SK-N-MC (cell line): ENCODE measurements around the gene PPARG.
"Not testable (repeated sequence)": the region's sequence is repeated elsewhere in the genome, so short reads cannot be mapped to it uniquely, and the experiment has no call there.

ENCODE experiments used
- DNase-seq: peaks from one replicate; pipeline ENCODE4 v3.0.0-alpha.2; 2011; ENCODE audit warnings: low read depth, low spot score
- H3K27ac ChIP-seq: fragments of 200-600 bp; sonication (generic); 2 replicates; pipeline ENCODE4 v1.5.1; 2016; ENCODE audit warnings: mixed run types
- H3K36me3 ChIP-seq: fragments of 200-600 bp; sonication (generic); 2 replicates; pipeline ENCODE4 v1.6.1; 2017; ENCODE audit warnings: antibody characterized with exemption, low read length, mixed read lengths; ENCODE audit not compliant: insufficient read depth
- H3K4me3 ChIP-seq: fragments of 200-600 bp; sonication (generic); 2 replicates; pipeline ENCODE4 v1.5.1; 2016
- H3K9ac ChIP-seq: fragments of 200-600 bp; sonication (generic); 2 replicates; pipeline ENCODE4 v1.8.0; 2017; ENCODE audit warnings: mixed run types, mixed read lengths; ENCODE audit not compliant: insufficient read length
- H3K9me3 ChIP-seq: fragments of 200-600 bp; sonication (generic); 2 replicates; pipeline ENCODE4 v1.6.1; 2017; ENCODE audit warnings: low read depth, mild to moderate bottlenecking, antibody characterized with exemption, low read length, moderate library complexity, mixed read lengths
- EZH2 ChIP-seq: fragments of 200-600 bp; sonication (generic); IDR thresholded peaks from one replicate; pipeline ENCODE4 v1.6.1; 2017; ENCODE audit warnings: antibody characterized with exemption
- FOXP2 ChIP-seq: optimal IDR thresholded peaks from 2 replicates; pipeline ENCODE3; 2011; ENCODE audit warnings: mild to moderate bottlenecking, moderate library complexity; ENCODE audit not compliant: insufficient read depth; ENCODE audit errors: extremely low read length, control extremely low read depth
- POLR2AphosphoS5 ChIP-seq: IDR thresholded peaks from 2 replicates; pipeline ENCODE4 v1.6.1; 2012; ENCODE audit warnings: mild to moderate bottlenecking, low read depth, low read length, borderline replicate concordance

Gene PPARG

GRCh38 chr3:12275974-12276650 is 12.8 kb upstream of the PPARG start:
- no peak overlapping the region for H3K27ac ChIP-seq
- no peak for DNase-seq
- TF ChIP-seq FOXP2 (no peak), EZH2 (no peak), POLR2AphosphoS5 (no peak)
- no peaks in the 10 kb centered on the region for H3K9me3 ChIP-seq
- no peak overlapping the region for H3K4me3 ChIP-seq
- H3K9ac ChIP-seq = no peak overlapping the region
- no peaks in the 10 kb centered on the region for H3K36me3 ChIP-seq

GRCh38 chr3:12276827-12277226 is 12.0 kb upstream of the PPARG start:
- H3K9me3 ChIP-seq, DNase-seq, H3K27ac ChIP-seq, H3K9ac ChIP-seq, H3K36me3 ChIP-seq, H3K4me3 ChIP-seq: not testable (repeated sequence)

DNA sequence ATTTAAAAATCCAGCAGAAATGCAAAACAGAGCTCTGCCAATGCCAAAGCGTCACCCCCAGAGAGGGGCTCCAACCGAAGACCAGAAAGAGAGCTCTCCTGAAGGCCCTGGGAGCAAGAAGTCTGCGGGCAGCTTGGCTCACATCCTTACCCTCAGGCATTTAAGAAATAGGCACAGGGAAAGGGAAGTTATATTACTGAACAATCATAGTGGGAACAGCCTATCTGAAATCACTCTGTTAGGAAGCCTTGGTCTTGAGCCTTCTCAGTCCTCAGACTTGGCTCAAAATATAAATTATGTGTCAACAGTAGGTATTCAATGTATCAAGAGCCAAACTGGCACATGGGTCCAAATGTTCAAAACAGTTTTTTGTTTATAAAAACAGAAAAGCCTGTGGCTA is 10.3 kb upstream of the PPARG start:
- Histone ChIP-seq H3K9me3 (no peaks in the 10 kb centered on the region), H3K4me3 (no peak overlapping the region), H3K36me3 (no peaks in the 10 kb centered on the region), H3K27ac (no peak overlapping the region), H3K9ac (no peak overlapping the region)
- TF ChIP-seq FOXP2 (no peak), POLR2AphosphoS5 (no peak), EZH2 (no peak)
- no peak for DNase-seq

GRCh38 chr3:12279591-12280326 is 9.1 kb upstream of the PPARG start:
- TF ChIP-seq FOXP2 (no peak), EZH2 (no peak), POLR2AphosphoS5 (no peak)
- Histone ChIP-seq H3K9ac (no peak overlapping the region), H3K4me3 (no peak overlapping the region), H3K27ac (no peak overlapping the region), H3K9me3 (no peaks in the 10 kb centered on the region), H3K36me3 (no peaks in the 10 kb centered on the region)
- no peak for DNase-seq

DNA sequence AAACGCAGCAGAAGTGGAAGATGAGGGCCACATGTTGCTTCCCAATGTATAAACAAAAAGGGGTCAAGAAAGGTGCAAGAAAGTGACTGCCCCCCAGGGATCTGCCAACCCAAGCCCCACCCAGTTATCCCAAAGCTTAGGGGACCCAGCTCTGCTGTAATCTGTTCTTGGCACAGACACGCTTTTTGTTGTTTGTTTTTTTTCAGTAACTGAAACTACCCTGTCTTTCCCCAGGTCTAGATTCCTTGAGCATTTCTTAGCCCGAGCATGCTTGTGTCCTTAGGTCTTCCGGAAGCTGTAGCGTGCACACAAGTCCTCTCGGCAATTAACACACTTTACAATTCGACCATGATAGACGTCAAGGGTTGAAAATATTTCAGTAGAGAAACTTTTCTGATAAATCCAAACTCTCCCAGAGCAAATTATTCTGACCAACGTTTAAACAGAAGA is 8.5 kb upstream of the PPARG start:
- Histone ChIP-seq H3K27ac (no peak overlapping the region), H3K9me3 (no peaks in the 10 kb centered on the region), H3K4me3 (no peak overlapping the region), H3K9ac (no peak overlapping the region), H3K36me3 (no peaks in the 10 kb centered on the region)
- TF ChIP-seq EZH2 (no peak), FOXP2 (no peak), POLR2AphosphoS5 (no peak)
- DNase-seq = no peak

DNA sequence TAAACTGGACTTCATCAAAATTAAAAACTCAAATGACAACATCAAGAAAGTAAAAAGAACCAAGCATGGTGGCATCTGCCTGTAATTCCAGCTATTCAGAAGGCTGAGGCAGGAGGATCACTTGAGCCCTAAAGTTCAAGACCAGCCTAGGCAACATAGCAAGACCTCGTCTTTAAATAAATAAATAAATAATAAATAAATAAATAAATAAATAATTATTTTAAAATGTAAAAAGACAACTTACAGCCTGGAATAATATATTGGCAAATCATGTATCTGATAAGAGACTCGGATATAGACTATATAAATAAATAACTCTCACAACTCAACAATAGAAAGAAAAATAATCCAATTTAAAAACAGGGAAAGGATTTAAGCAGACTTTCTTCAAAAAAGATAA is 4.3 kb upstream of the PPARG start:
- no peaks in the 10 kb centered on the region for H3K36me3 ChIP-seq
- H3K4me3 ChIP-seq = no peak overlapping the region
- no peak for TF ChIP-seq EZH2
- TF ChIP-seq POLR2AphosphoS5 = no peak
- no peak for TF ChIP-seq FOXP2
- H3K9ac ChIP-seq = no peak overlapping the region
- H3K27ac ChIP-seq = no peak overlapping the region
- H3K9me3 ChIP-seq = no peaks in the 10 kb centered on the region
- no peak for DNase-seq

DNA sequence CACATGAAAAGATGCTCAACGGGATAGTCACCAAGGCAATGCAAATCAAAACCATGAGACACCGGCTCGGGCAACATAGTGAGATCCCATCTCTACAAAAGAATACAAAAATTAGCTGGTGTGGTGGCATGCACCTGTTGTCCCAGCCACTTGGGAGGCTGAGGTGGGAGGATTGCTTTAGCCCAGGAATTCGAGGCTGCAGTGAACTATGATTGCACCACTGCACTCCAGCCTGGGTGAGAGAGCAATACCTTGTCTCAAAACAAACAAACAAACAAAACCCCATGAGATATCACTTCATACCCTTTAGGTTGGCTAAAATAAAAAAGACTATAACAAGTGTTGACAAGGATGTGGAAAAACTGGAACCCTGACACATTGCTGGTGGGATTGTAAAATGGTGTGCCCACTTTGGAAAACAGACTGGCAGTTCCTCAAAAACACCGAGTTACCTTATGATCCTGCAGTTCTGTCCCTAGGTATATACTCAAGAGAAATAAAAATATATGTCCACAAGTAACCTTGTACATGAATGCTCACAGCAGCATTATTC is 3.8 kb upstream of the PPARG start:
- Histone ChIP-seq H3K9ac (no peak overlapping the region), H3K27ac (no peak overlapping the region), H3K4me3 (no peak overlapping the region), H3K36me3 (no peaks in the 10 kb centered on the region), H3K9me3 (no peaks in the 10 kb centered on the region)
- TF ChIP-seq FOXP2 (no peak), EZH2 (no peak), POLR2AphosphoS5 (no peak)
- no peak for DNase-seq

GRCh38 chr3:12285779-12286178 is 3.1 kb upstream of the PPARG start:
- H3K4me3 ChIP-seq, H3K27ac ChIP-seq, H3K36me3 ChIP-seq, DNase-seq, H3K9me3 ChIP-seq, H3K9ac ChIP-seq: not testable (repeated sequence)

GRCh38 chr3:12286504-12286903 is 2.4 kb upstream of the PPARG start:
- Histone ChIP-seq H3K9ac (no peak overlapping the region), H3K9me3 (no peaks in the 10 kb centered on the region), H3K36me3 (no peaks in the 10 kb centered on the region), H3K4me3 (no peak overlapping the region), H3K27ac (no peak overlapping the region)
- TF ChIP-seq POLR2AphosphoS5 = no peak
- TF ChIP-seq EZH2 = no peak
- no peak for TF ChIP-seq FOXP2
- DNase-seq = no peak
